Fibroblast of pulmonary artery (primary cell): ENCODE data around the gene GAPVD1.
A peak's percentile ranks its signal among the peaks of the same experiment; 100 is the strongest.
"Not testable (repeated sequence)": the region's sequence is repeated elsewhere in the genome, so short reads cannot be mapped to it uniquely, and the experiment has no call there.

ENCODE experiments used
- DNase-seq: peaks from one replicate; pipeline ENCODE4 v3.0.0-alpha.2; 2010; ENCODE audit warnings: low read depth
- H3K4me3 ChIP-seq: replicated peaks from 2 replicates; pipeline ENCODE4 v1.5.1; 2011; ENCODE audit warnings: low read depth, mild to moderate bottlenecking, control low read depth, low read length, moderate library complexity
- CTCF ChIP-seq: IDR thresholded peaks from 2 replicates; pipeline ENCODE4 v1.5.1; 2011; ENCODE audit warnings: mild to moderate bottlenecking, control low read depth, low read length, inconsistent platforms; ENCODE audit errors: missing control alignments

The GAPVD1 gene

GRCh38 chr9:125261501-125262293 is at the start of gene GAPVD1:
TSS of gene GAPVD1 (plus strand) at chr9:125261826. CDS start at chr9:125298922, 37,096 bp downstream.
- DNase-seq, result peak; percentile 83
- H3K4me3 ChIP-seq, result peak within 1 kb of the TSS; percentile 96
- peak; percentile 5 for TF ChIP-seq CTCF

GRCh38 chr9:125214186-125214585 is 47.4 kb upstream of the GAPVD1 start:
- TF ChIP-seq CTCF, result no peak
- no peak for DNase-seq
- H3K4me3 ChIP-seq, result no peak overlapping the region

- TF ChIP-seq CTCF, result no peak
- no peak for DNase-seq
- H3K4me3 ChIP-seq, result no peak overlapping the region
Measured at GRCh38 chr9:125218621-125219020, 43.0 kb upstream of the GAPVD1 start.

- H3K4me3 ChIP-seq, DNase-seq: not testable (repeated sequence)
Measured at GRCh38 chr9:125224858-125225257, 36.8 kb upstream of the GAPVD1 start.

GRCh38 chr9:125227761-125228160 is 33.9 kb upstream of the GAPVD1 start:
- H3K4me3 ChIP-seq, result no peak overlapping the region
- DNase-seq, result no peak
- TF ChIP-seq CTCF, result no peak

GRCh38 chr9:125233678-125234077 is 27.9 kb upstream of the GAPVD1 start:
- peak; percentile 95 for DNase-seq
- H3K4me3 ChIP-seq, result no peak overlapping the region
- no peak for TF ChIP-seq CTCF

- H3K4me3 ChIP-seq, DNase-seq: not testable (repeated sequence)
Measured at GRCh38 chr9:125234099-125234498, 27.5 kb upstream of the GAPVD1 start.

GRCh38 chr9:125235804-125236519 is 25.7 kb upstream of the GAPVD1 start:
- DNase-seq, result no peak
- TF ChIP-seq CTCF, result no peak
- peak overlapping the region; percentile 33 for H3K4me3 ChIP-seq

- H3K4me3 ChIP-seq, result peak overlapping the region; percentile 98
- DNase-seq, result peak; percentile 18
Measured at GRCh38 chr9:125236520-125237159, 25.0 kb upstream of the GAPVD1 start.
